Panc1 (cell line): Measurements from ENCODE around the gene ZNF407. TPM values are rescaled to one million over a fixed set of nuclear protein-coding genes. Genes with fewer than 3 reads are reported as not detected.

Experiments
- ATAC-seq: fragments of 200-7000 bp; cut with Tn5 transposase; 2 replicates; pipeline ENCODE4 v1.9.1; 2020; ENCODE audit warnings: mild to moderate bottlenecking, moderate library complexity
- BruUV-seq: library from RNA; stranded (reverse); fragments of 400-500 nt; replicated peaks from 2 replicates; lab custom pipeline; 2021; lab: Mats Ljungman, UMichigan
- CTCF ChIA-PET: fragments of 300-600 bp; sonication (Branson Sonifier 250); formaldehyde crosslinking; loops from one replicate; lab custom pipeline; 2022; ENCODE audit warnings: antibody characterized with exemption; lab: Charles Lee
- POLR2A ChIA-PET: fragments of 300-600 bp; sonication (Branson Sonifier 250); formaldehyde crosslinking; loops from one replicate; lab custom pipeline; 2022; ENCODE audit warnings: antibody characterized with exemption; lab: Charles Lee
- DNase-seq: peaks from one replicate; pipeline ENCODE4 v3.0.0-alpha.2; 2010; ENCODE audit warnings: low read depth, low spot score
- H3K27ac ChIP-seq: 2 replicates; pipeline ENCODE4 v1.5.1; 2011; ENCODE audit warnings: mild to moderate bottlenecking, low read length, inconsistent platforms
- H3K27me3 ChIP-seq: fragments of 200-500 bp; sonication (Bioruptor generic); 2 replicates; pipeline ENCODE4 v1.6.0; 2014; ENCODE audit warnings: low read length, inconsistent platforms; ENCODE audit not compliant: control insufficient read depth, insufficient read depth
- H3K36me3 ChIP-seq: fragments of 200-500 bp; sonication (Bioruptor generic); 2 replicates; pipeline ENCODE4 v1.5.1; 2014; ENCODE audit warnings: inconsistent platforms, mild to moderate bottlenecking, low read length, moderate library complexity; ENCODE audit not compliant: control insufficient read depth, insufficient read depth
- H3K4me1 ChIP-seq: 2 replicates; pipeline ENCODE4 v1.5.1; 2011; ENCODE audit warnings: inconsistent platforms, mild to moderate bottlenecking, low read length, moderate library complexity; ENCODE audit not compliant: control insufficient read depth, insufficient read depth
- H3K4me3 ChIP-seq, 2 experiments: 2 replicates each; pipeline ENCODE4 v1.5.1; 2011 to 2012; ENCODE audit warnings: low read depth in 2 of 2, low read length in 2 of 2, mild to moderate bottlenecking in 2 of 2, inconsistent platforms in 1 of 2, moderate library complexity in 1 of 2
- H3K9me3 ChIP-seq: fragments of 200-500 bp; sonication (Bioruptor generic); 2 replicates; pipeline ENCODE4 v1.5.1; 2014; ENCODE audit warnings: low read depth, mild to moderate bottlenecking, inconsistent platforms, low read length, moderate library complexity; ENCODE audit not compliant: control insufficient read depth, insufficient read depth
- CTCF ChIP-seq: fragments of 450-650 bp; IDR thresholded peaks from 2 replicates; pipeline ENCODE4 v1.5.1; 2017; ENCODE audit warnings: mild to moderate bottlenecking
- POLR2AphosphoS5 ChIP-seq: IDR thresholded peaks from 2 replicates; pipeline ENCODE4 v1.6.1; 2012; ENCODE audit warnings: mild to moderate bottlenecking, low read depth, low read length, moderate library complexity
- REST ChIP-seq, 2 experiments: IDR thresholded peaks; 2 replicates each; pipeline ENCODE4 v1.6.1; 2011 to 2012; ENCODE audit warnings: low read depth in 2 of 2, control low read depth in 1 of 2, low read length in 1 of 2, mild to moderate bottlenecking in 1 of 2, moderate library complexity in 1 of 2; ENCODE audit not compliant: insufficient read depth in 1 of 2
- SIN3A ChIP-seq: IDR thresholded peaks from 2 replicates; pipeline ENCODE4 v1.6.1; 2012; ENCODE audit warnings: low read depth, mild to moderate bottlenecking, low read length, moderate library complexity, borderline replicate concordance; ENCODE audit not compliant: insufficient read depth
- TCF7L2 ChIP-seq: IDR thresholded peaks from 2 replicates; pipeline ENCODE4 v1.6.1; 2011; ENCODE audit warnings: mild to moderate bottlenecking, low read depth, low read length, inconsistent platforms
- in situ Hi-C: cut with HindIII; loops from 2 replicates; pipeline ENCODE4 v1.10.0; 2016; ENCODE audit warnings: low sequenced_read_pairs, low pct_unique_long_range_greater_than_20kb
- intact Hi-C: fragments of 100-400 bp; cut with micrococcal nuclease; formaldehyde crosslinking; loops from one replicate; pipeline ENCODE4 v1.10.0; 2022; ENCODE audit not compliant: unreplicated experiment
- total RNA-seq: library from RNA; stranded (reverse); gene quantifications from one replicate; pipeline ENCODE4 v1.2.1, GENCODE V29; 2021; ENCODE audit not compliant: unreplicated experiment

Gene ZNF407
- total RNA-seq, 1 experiment from 2014 or later = 16.8 TPM

- in situ Hi-C loops = no loop called here
- Histone ChIP-seq H3K36me3 (no peaks in the 10 kb centered on the region), H3K4me1 (no peaks in the 10 kb centered on the region; the same call in 1 of the 2 replicates), H3K9me3 (no peaks in the 10 kb centered on the region), H3K27ac (no peak overlapping the region), H3K27me3 (no peaks in the 10 kb centered on the region), H3K4me3 (no peak overlapping the region)
- CTCF ChIA-PET = no interaction called here
- BruUV-seq = no TSS peak
- no peak for ATAC-seq
- intact Hi-C loops = no loop called here
- no peak for DNase-seq
- TF ChIP-seq CTCF = no peak
- TF ChIP-seq TCF7L2 = no peak
- TF ChIP-seq REST (IDR thresholded peaks at IDR 0.05; ENCODE audit: insufficient read depth in 1 of 2, low read depth in 2 of 2, low read length in 1 of 2) = no peak
- TF ChIP-seq SIN3A = no peak
- TF ChIP-seq POLR2AphosphoS5 = no peak
- POLR2A ChIA-PET = no interaction called here
Measured at GRCh38 chr18:75107931-75108276, 510.2 kb downstream of the ZNF407 start.

- BruUV-seq = no TSS peak
- intact Hi-C loops (no loop called here), in situ Hi-C loops (no loop called here)
- ChIA-PET CTCF (no interaction called here), POLR2A (no interaction called here)
- TF ChIP-seq POLR2AphosphoS5 (no peak), SIN3A (no peak), CTCF (no peak), TCF7L2 (no peak)
- H3K36me3 ChIP-seq = no peaks in the 10 kb centered on the region
- no peaks in the 10 kb centered on the region for H3K27me3 ChIP-seq
- no peaks in the 10 kb centered on the region; the same call in 1 of the 2 replicates for H3K4me1 ChIP-seq
- no peak overlapping the region for H3K27ac ChIP-seq
- DNase-seq (no peak), ATAC-seq (no peak)
- no peak overlapping the region for H3K4me3 ChIP-seq
- H3K9me3 ChIP-seq = no peaks in the 10 kb centered on the region
Measured at GRCh38 chr18:75108579-75109318, 511.1 kb downstream of the ZNF407 start.
